Hematopoietic multipotent progenitor cell treated with erythropoietin and hydrocortisone succinate and interleukin-3 and kit ligand, for 17 days (in vitro differentiated cells): ENCODE results near the gene FAM9C.
"Not testable (repeated sequence)": the region's sequence is repeated elsewhere in the genome, so short reads cannot be mapped to it uniquely, and the experiment has no call there.

Source experiments
- DNase-seq: peaks from one replicate; pipeline ENCODE4 v3.0.0-alpha.2; 2015; ENCODE audit warnings: low spot score

FAM9C gene

DNA sequence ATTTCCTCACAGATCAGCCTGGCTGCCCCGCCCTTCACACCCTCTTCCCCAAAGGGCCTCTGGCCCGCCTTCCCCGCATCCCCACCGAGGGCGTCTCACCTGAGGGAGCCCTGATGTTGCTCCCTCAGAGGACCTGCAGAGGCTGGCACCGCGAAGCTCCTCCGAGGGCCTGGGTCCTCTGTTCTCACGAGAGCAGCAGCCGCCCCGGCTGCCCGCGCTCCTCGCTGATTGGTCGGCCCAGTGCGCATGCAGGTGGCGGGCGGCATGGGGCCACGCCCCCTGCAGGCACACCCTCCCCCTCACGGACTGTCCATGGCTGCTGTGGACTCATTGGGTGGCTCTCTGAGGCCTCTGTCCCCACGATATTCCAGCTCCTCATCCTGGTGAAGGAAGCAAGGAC lies at the start of gene FAM9C:
Gene FAM9C, minus strand, starts transcription at position 180 of the 400 bp plus-strand sequence. CDS start 831 bp downstream, outside the sequence.
- DNase-seq, result no peak

DNA sequence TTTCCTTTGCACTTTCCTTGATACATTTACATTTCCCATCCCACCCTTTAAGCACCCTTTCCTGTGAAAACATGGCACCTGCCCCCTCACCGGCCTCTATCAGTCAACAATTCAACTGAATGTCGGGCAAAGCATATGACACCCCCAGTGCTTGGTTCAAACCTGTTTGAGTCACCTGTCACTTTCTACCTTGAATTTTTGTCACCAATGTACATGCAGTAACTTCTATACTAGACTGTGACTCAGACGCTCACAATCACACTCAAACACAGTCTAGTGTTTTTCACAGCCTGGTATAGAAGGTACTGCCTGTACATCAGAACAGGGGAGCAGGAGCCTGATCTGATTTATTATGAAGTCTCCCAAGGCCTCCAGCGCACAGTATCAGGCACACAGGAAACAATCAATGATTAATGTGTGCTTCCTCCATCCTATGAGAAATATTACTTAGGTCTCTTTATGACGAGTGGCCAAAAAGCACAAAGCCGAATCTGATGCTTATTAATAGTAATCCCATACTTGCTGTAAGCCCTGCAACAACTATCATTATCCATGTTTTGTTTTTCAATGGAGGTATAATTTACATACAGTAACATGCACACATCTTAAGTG lies 49.2 kb upstream of the FAM9C start:
- no peak for DNase-seq

DNA sequence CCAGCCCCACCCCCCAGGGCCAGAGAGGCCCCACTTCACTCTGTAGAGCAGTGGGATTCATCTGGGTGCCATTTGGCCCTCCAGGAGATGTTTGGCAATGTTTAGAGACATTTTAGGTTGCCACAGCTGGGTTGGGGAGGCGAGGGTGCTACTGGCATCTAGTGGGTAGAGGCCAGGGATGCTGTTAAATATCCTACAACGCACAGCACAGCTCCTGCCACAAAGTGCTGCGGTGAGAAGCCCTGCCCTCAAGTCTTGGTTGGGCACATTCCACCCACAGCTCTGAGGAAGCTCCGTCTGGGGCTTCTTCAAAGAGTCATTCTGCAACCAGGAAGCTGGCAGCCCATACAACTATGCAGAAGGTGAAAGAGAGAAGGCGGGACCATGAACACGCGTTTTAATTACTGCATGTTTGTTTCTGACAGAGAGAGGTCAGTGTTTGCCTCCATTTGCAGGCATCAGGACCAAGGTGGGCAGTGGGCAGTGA lies 48.1 kb upstream of the FAM9C start:
- DNase-seq, result no peak

DNA sequence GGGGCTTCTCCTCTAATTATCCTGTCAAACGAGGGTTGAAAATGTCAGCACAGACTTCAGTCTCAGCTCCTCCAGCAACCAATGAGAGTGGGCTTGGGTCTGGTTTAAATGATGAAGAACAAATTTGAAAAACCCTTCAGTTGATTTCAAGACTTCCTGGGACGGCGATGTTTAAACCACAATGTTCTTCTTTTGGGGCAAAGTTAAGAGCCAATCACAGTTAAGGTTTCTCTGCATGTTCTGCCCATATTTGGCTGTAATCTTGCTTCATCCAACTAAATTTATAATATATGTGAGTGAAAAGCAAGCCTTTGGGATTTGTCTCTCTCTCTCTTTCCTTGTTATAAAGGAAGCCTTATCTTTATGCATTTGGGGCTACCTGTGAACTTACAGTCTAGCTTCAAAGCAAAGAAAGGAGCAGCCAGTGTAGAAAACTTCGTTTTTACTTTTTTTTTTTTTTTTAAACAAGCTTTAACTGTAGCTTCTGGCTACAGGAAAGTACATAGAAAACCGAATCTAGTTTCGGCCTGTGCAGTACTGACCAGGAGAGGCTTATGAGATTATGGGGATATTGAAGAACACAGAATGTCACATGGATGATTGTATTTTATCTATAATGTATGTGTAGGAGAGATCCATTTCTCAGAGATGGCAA lies 46.8 kb upstream of the FAM9C start:
- no peak for DNase-seq

DNA sequence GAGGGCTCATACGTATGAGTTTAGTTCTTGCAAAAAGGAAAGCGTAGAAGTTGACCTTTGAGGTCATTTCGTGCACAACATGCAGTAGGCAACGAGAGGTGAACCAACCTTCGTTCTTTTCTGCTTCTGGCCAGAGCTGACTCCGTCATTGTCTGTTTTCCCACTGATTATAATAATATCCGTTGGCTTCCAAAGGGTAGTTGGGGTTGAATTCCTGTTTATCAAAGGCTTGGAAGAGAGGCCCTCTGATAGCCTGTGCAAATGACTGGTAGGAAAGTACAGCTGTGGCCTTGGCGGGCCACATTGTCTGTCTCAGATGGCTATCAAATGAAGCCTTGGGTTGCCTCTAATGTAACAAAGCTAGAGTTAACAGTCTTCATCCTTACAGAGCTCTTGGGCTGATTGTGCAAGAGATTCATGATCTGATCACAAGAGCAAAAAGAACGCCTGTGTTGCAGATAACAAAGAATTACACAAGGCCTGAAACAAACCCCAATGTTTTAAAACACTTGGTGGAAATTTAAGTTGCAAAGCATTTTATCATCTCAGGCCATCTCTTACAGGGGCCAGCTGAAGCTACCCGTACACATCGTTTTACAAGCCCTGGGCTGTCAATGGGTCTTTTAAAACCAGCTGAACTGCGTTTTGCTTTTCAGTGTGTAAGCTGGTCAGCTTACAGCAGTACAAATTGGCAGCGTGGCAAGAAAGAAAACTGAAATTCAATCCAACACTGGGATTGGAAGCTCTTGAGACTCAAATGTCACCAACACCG lies 46.1 kb upstream of the FAM9C start:
- no peak for DNase-seq

DNA sequence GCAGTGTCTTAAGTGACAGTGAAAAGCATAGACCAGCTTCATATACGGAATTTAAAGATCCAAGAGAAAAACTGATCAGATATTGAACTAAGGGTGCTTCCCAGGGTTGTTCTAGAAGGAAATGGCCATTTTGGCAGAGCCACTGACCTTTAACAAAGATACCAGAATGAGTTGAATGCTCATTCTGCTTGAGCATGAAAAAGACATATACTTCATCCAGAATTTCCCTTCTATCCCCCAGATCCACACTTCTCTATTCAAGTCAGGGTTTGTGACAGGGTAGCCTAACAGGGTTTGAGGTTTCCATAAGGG lies 45.6 kb upstream of the FAM9C start:
- DNase-seq, result no peak

DNA sequence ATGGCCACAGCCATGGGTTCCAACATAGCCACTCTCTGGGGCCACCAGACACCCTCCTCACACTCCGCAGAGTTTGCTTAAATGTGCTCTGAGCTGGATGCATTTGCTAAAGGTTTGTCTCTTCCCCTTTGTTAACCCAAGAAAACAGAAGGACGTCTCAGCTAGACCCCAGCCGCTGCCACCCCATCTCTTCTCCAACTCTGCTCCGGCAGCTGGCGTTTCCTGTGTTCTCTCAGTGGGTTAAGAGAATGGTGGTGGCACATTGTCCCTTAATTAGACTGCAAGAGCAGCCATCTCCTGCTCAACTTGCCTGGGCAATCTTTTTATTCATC lies 43.7 kb upstream of the FAM9C start:
- DNase-seq, result no peak

DNA sequence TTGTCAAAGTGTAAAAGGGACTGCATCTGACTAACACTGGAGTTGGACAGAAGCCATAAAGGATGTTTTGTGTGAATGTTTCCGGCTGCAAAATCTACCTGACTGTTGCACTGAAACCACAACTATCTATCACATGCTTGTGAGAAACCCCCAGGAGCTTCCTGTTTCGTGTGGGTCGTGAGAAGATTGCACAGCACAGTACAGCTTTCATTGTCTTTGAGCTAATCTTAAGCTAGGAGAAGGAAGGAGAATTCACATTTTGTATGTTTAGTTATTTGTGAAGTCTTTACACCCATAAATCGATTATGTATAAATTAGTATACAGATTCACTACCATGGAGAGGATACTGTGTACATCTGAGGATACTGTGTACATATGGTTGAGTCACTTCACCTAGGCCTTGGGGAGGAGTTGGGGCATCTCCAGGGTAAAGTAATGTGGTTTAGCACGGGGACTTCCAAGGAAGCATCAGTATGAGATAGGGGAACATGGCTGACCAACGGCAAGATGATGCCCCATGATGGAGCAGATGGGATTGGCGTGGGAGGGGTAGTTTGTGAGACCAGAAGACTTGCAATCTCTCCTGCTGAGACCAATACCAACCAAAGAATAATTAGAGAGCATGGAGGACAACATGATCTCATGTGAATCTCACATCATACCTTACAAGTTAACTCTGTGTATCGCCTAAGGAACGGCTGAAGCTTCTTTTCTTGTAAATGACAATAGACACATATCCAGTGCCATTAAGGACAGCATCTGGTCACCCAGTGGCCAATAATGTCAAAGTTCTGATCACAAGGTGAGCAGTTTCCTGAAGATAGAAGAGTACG lies 43.1 kb upstream of the FAM9C start:
- no peak for DNase-seq

DNA sequence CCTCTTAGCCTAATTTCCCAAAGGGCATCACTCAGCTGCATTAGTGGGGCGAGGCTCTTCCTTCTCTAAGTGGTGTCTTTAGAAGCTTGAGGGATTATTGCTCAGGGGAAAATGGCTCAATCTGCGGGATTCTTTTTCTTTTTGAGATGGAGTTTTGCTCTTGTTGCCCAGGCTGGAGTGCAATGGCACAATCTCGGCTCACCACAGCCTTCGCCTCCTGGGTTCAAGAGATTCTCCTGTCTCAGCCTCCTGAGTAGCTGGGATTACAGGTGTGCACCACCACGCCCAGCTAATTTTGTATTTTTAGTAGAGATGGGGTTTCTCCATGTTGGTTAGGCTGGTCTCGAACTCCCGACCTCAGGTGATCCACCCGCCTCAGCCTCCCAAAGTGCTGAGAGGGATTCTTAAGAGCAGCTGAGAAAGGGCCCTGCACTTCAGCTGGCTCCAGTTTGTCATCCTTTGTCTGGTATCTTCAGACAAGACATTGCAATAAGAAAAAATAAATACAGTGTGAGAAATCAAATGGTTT lies 42.4 kb upstream of the FAM9C start:
- DNase-seq, result not testable (repeated sequence)

DNA sequence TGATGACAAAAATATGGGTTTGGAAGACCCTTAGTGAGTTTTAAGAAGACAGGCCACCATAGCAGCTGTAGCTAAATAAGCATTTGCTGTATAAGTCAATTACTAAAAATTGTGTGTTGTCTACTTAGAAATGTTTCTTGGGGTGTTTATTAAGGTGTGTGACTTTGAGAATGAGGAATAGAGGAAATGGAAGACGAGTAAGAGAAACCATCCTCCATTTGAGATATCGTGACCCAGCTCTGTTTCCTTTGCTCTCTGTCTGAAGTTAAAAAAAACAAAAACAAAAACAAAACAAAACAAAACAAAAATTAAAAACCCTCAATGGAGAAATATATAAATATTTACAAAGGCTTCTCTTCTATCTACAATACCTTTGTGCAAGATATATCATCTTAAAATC lies 41.7 kb upstream of the FAM9C start:
- DNase-seq, result no peak

DNA sequence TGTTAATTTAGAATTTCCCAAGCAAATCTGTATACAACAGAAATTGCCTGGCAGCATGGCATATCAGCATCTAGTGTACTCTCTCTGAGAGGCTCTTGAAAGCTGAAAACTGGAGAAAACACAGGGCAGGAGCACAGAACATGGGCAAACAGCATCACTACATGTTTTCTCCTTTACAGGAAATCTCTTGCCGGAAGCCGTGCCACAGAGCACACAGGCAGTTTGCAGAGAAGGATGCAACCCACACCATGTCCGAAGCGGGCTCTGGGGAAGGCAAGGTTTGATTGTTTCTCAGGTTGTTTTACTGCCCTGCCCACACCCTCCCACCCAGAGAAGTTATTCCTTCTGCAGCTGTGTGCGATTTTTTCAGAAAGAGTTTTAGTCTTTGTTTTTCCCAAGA lies 41.1 kb upstream of the FAM9C start:
- no peak for DNase-seq

DNA sequence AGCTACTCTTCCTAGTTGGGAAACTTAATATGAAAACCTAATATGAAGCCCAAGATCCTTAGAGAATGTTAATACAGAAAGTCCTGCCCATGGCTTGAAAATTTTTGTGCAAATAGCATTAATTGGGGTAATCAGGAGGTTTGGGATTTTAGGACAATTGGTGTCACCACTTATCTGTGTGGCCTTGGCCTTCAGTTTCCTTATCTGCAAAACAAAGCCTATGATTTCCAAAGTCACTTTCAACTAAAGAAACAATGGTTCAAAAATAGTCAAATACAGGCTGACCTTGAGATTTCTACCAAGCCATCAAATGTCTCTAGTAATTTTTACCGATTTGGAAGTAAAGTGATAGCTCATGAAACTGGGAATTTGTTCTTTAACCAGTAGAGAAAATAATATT lies 40.2 kb upstream of the FAM9C start:
- DNase-seq, result no peak

DNA sequence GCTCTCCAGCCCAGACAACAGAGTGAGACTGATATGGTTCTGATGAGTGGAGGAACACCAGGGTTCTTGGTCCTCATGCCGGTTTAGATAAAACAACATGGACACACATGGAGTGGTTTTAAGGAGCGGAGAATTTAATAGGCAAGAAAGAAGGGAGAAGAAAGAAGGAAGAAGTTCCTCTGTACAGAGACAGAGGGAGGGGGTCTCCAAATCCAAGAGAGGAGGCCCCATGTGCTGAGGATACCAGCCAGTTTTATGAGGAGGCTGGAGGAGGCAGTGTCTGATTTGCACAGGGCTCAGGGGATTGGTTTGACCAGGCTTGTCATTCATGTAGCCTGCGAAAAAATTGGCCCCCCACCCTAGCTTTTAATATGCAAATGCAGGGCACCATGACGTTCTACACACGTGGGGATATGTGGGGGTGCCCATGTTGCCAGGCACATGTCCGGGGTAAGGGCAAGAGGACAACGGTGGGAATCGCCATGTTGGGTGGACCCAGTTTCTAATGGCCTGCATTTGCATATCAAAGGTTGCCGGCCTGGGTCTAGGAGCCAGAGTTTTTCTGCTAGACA lies 39.4 kb upstream of the FAM9C start:
- DNase-seq, result not testable (repeated sequence)

DNA sequence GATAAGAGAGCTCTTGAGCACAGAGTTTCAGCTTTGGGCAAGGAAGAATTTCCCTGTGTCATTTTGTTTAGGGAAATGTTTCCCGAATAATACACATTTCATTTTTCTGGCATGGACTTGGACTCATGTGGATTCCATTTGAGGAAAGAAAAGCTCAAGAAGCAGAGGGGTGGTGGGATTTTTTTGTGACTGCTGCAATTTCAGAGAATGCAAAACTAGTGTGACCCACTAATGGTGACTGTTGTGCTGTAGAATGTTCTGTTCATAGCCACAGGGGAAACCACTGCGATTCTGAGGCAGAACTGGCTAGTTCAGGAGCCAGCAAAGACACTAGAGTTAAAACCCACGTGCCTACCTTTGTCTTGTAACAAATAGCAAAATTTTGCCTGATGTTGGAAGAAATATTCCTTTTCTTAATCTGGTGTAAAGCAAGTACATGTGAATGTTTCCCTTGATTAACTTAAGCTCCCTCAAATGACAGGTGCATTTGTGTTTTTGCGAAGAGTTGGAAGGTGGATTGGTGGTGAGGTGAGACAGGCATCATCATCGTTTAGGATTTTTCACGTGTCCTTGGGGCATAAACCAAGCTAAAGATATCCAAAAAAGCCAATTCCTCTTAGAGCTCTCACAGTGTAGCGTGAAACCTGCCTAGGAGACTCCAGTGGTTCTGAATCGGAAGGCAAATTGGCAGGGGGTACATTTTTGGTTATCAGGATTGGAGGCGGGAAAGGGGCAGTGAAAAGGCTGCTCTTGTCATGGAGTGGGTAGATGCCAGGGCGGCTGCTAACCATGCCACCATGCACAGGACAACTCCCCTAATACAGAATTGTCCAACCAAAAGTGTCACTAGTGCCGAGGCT lies 38.0 kb upstream of the FAM9C start:
- DNase-seq, result no peak

DNA sequence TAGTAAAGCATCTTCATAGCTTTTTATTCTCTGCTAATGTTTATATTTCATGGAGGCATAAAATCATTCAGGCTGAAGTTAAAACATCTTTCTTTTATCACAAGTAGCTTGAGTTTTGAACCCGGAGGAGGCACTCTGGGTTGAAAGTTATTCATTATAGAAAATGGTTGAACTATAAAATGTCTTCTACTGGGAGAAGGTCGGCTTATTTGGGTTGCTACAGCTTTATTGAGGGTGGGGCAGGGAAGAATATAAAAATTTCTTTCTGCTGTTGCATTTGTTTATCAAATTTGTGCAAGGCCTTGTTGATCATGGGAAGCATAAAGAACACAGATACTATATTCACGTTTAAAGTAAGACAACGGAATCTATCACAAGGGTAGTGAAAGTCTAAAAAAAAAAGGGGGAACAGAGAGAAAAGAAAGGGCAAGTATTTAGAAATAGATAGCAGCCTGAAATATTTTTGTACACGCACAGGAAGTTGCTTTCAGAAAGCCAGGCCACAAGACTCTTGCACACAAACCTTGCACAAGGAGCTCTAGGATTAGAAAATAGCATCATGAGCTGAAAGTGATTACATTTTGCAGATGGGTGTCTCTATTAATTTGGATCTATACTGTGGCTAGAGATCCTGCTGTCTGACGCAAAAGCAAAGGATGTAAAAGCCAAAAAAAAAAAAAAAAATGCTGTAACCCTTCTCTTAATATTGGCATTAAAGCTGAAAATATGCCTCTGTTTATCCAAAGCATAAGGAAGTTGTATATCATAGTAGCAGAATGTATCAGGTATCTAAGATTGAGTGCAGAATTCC lies 37.2 kb upstream of the FAM9C start:
- DNase-seq, result no peak

DNA sequence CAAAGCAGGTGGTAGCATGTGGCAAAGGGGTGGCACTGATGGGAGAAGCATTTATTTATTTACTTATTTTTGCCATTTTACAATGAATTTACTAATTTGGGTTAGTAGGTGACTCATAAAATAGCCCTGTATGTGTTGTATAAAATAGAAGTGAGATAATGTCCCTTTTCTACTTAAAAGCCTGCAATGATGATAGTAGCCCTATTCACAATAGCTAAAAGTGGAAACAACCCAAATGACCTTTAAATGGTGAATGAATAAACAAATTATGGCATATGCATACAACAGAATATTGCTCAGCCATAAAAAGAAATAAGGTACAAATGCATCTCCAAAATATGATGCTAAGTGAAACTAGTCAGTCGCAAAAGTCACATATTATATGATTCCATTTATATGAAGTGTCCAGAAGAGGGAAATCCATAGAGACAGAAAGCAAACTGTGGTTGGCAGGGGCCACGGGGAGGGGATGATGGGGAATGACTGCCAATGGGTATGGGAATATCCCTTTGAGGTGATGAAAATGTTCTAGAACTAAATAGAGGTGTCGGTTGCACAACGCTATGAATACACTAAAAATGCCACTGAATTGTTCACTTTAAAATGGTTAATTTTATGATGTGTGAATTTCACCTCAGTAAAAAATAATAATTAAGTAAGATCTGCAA lies 35.8 kb upstream of the FAM9C start:
- no peak for DNase-seq

DNA sequence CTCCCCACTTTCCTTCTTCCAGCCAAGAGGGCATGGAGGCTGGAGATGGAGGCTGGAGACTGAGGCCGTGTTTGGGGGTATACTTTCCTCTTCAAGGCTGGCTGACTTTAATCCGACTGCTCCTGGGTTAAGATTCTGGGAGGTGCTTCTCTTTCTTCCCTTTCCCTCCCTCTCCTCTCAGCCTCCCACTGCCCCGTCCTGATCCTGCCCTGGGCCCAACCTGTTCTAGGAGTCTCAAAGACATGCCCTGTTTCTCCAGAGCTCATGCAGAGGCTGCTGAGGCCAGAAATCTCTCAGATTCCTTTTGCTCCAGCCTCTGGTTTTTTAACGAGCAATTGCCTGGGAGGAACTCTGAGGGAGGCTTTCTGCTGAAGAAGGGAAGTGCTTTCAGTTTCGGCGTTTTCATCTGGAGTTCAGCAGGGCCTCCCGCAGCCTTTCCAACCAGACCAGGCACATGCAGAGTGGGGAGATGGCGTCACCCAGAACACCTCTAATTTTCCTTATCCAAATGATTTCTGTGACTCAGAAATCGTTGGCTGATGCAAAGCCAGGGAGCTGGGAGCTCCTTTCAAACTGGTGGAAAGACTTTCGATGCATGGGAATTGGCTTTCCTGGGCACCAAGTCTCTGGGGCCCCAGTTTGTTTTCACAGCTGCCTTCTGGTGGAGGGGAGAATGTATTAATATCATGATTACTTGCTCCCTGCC lies 34.5 kb upstream of the FAM9C start:
- no peak for DNase-seq

DNA sequence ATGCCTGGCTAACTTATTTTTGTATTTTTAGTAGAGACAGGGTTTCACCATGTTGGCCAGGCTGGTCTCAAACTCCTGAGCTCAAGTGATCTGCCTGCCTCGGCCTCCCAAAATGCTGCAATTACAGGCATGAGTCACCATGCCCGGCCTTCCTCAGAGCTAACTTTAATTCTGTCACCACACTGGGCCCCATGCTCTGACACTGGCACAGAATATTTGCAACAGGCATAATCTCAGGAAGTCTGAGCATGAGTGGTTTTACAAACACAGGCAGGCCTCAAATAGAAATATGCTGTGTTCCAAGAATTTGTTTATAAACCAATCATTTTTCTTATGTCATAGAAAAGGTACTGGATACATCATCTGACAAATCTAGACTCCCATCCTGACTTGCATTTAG lies 32.7 kb upstream of the FAM9C start:
- no peak for DNase-seq
